ENCODE data around the gene P2RY8. TPM values are rescaled to one million over a fixed set of nuclear protein-coding genes. Genes with fewer than 3 reads are reported as not detected.

Gene P2RY8
- total and polyA plus RNA-seq, 2 donors from 2014 or later = 1.4 to 6.6 TPM

GRCh38 chrX:1444561-1445500 is 92.2 kb downstream of the P2RY8 start:
- DNase-seq (peak in 2 of 5 donors; percentile 15 to 18), FAIRE-seq (no peak)
- Histone ChIP-seq H3K4me1 (ENCODE audit: control insufficient read depth in 2 of 3, insufficient read depth in 2 of 3, low read depth in 1 of 3, low read length in 3 of 3) (no peaks in the 10 kb centered on the region), H3K27ac (ENCODE audit: low read depth in 2 of 2, low read length in 2 of 2) (no peak overlapping the region), H3K36me3 (ENCODE audit: control insufficient read depth in 2 of 3, insufficient read depth in 3 of 3, low read length in 3 of 3) (no peaks in the 10 kb centered on the region), H3K9ac (ENCODE audit: low read length in 3 of 3) (no peak overlapping the region), H3K4me3 (ENCODE audit: low read length in 3 of 3) (no peak overlapping the region), H3K27me3 (ENCODE audit: control insufficient read depth, insufficient read depth, low read length) (no peaks in the 10 kb centered on the region), H3K9me3 (ENCODE audit: control insufficient read depth in 2 of 3, insufficient read depth in 1 of 3, low read length in 3 of 3) (peaks cover 0 to 10% (median 0%) of the 10 kb centered on the region in 3 donors)
- intact Hi-C loops (cut with DNase I) = loop anchor here (10.0 kb wide), 1 partner anchor 50 kb away; the partner anchor contains the start of gene SLC25A6
- no peak for TF ChIP-seq CTCF (IDR thresholded peaks at IDR 0.05; ENCODE audit: borderline replicate concordance, extremely low read depth, insufficient read depth)

- Histone ChIP-seq H3K36me3 (ENCODE audit: control insufficient read depth in 2 of 3, insufficient read depth in 3 of 3, low read length in 3 of 3) (no peaks in the 10 kb centered on the region), H3K4me3 (ENCODE audit: low read length in 3 of 3) (no peak overlapping the region), H3K4me1 (ENCODE audit: control insufficient read depth in 2 of 3, insufficient read depth in 2 of 3, low read depth in 1 of 3, low read length in 3 of 3) (no peaks in the 10 kb centered on the region), H3K9me3 (ENCODE audit: control insufficient read depth in 2 of 3, insufficient read depth in 1 of 3, low read length in 3 of 3) (peaks cover 0 to 10% (median 0%) of the 10 kb centered on the region in 3 donors), H3K27ac (ENCODE audit: low read depth in 2 of 2, low read length in 2 of 2) (no peak overlapping the region), H3K27me3 (ENCODE audit: control insufficient read depth, insufficient read depth, low read length) (no peaks in the 10 kb centered on the region), H3K9ac (ENCODE audit: low read length in 3 of 3) (no peak overlapping the region)
- intact Hi-C loops (cut with DNase I) = loop anchor here (10.0 kb wide), 1 partner anchor 49 kb away; the partner anchor contains the start of gene SLC25A6
- peak in 2 of 5 donors; percentile 25 to 35 for DNase-seq
- no peak for TF ChIP-seq CTCF (IDR thresholded peaks at IDR 0.05; ENCODE audit: borderline replicate concordance, extremely low read depth, insufficient read depth)
- FAIRE-seq = no peak
Observed at GRCh38 chrX:1443496-1444075, 93.4 kb downstream of the P2RY8 start.

- FAIRE-seq (no peak), DNase-seq (peak in 2 of 5 donors; percentile 32 to 45)
- no peak overlapping the region for H3K27ac ChIP-seq (ENCODE audit: low read depth in 2 of 2, low read length in 2 of 2)
- H3K9me3 ChIP-seq (ENCODE audit: control insufficient read depth in 2 of 3, insufficient read depth in 1 of 3, low read length in 3 of 3) = peaks cover 0 to 6% (median 0%) of the 10 kb centered on the region in 3 donors
- intact Hi-C loops (cut with DNase I) = loop anchor here (10.0 kb wide), 1 partner anchor 48 kb away; the partner anchor contains the start of gene SLC25A6
- H3K4me1 ChIP-seq (ENCODE audit: control insufficient read depth in 2 of 3, insufficient read depth in 2 of 3, low read depth in 1 of 3, low read length in 3 of 3) = no peaks in the 10 kb centered on the region
- no peaks in the 10 kb centered on the region for H3K36me3 ChIP-seq (ENCODE audit: control insufficient read depth in 2 of 3, insufficient read depth in 3 of 3, low read length in 3 of 3)
- TF ChIP-seq CTCF (IDR thresholded peaks at IDR 0.05; ENCODE audit: borderline replicate concordance, extremely low read depth, insufficient read depth) = no peak
- no peak overlapping the region for H3K9ac ChIP-seq (ENCODE audit: low read length in 3 of 3)
- no peak overlapping the region for H3K4me3 ChIP-seq (ENCODE audit: low read length in 3 of 3)
- H3K27me3 ChIP-seq (ENCODE audit: control insufficient read depth, insufficient read depth, low read length) = no peaks in the 10 kb centered on the region
Observed at GRCh38 chrX:1442724-1443367, 94.1 kb downstream of the P2RY8 start.
